NCI-H1105 (cell line): Measurements from ENCODE around the gene ALDH6A1.

Source experiments
- DNase-seq: peaks from one replicate; lab custom pipeline; 2025; lab: John Stamatoyannopoulos, UW

ALDH6A1 gene

GRCh38 chr14:74049876-74050495, 34.3 kb downstream of the ALDH6A1 start:
- no peak for DNase-seq

- no peak for DNase-seq
Observed at GRCh38 chr14:74048281-74048680, 36.0 kb downstream of the ALDH6A1 start.

- no peak for DNase-seq
Observed at GRCh38 chr14:74045522-74045921, 38.7 kb downstream of the ALDH6A1 start.

- DNase-seq, result no peak
Observed at GRCh38 chr14:74042296-74042695, 42.0 kb downstream of the ALDH6A1 start.

DNA sequence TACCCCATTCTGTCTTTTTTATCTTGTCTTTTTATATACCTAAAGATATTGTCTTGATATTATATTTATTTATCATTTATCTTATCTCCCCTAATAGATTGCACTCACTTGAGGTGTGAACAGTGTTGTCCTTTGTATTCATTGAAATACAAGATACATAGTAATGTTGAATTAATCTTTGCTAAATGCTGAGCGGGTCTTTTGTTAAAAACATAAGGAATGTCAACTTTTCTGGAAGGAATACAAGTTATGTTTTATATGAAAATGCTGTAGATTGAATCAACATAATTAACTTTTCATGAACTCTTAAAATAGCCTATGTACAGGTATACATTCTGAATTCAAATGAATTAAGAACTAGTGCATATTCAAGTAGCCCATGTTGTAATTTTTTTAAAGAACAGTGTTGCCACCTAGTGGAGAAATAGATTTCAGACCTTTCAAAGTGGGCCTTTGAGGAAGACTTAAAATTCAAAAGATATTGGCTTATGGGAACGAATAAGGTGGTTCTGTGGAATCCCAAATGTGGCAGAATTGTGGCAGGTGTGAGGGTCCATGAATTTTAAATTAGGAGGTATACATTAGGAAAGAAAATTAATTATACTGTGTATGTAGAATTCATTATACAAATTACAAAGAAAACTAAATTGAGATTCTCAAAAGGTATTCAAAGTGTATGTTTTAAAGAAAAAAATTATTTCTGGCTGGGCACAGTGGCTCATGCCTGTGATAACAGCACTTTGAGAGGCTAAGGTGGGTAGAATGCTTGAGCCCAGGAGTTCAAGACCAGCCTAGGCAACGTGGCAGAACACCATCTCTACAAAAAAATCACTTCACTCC, 46.0 kb downstream of the ALDH6A1 start:
- DNase-seq, result peak; percentile 46

DNA sequence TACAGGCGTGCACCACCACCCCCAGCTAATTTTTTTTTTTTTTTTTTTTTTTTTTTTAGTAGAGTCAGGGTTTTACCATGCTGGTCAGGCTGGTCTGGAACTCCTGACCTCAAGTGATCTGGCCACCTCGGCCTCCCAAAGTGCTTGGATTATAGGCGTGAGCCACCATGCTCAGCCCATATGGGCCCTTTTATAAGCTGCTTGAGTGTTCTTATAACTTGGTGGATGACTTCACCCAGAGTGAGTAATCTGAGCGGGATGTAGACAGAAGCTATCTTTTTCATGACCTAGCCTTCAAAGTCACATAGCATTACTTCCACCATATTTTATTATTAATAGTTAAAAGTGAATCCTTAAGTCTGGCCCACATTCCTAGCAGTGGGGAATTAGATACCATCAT, 48.7 kb downstream of the ALDH6A1 start:
- no peak for DNase-seq

GRCh38 chr14:74034572-74034971, 49.7 kb downstream of the ALDH6A1 start:
- DNase-seq, result no peak

DNA sequence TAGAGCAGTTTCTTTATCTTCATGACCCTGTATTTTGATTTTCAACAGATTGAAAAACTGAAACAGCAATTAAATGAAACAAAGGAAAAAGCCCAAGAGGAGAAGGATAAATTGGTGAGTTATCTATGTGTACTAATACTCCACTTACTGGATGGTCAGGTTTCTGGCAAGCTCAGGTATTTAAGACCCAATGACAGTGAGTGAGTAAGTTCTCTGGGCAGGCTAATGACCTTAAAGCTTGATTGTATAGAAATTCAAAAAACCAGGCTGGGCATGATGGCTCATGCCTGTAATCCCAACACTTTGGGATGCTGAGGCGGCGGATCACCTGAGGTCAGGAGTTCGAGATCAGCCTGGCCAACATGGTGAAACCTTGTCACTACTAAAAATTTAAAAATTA, 55.1 kb downstream of the ALDH6A1 start:
- no peak for DNase-seq

DNA sequence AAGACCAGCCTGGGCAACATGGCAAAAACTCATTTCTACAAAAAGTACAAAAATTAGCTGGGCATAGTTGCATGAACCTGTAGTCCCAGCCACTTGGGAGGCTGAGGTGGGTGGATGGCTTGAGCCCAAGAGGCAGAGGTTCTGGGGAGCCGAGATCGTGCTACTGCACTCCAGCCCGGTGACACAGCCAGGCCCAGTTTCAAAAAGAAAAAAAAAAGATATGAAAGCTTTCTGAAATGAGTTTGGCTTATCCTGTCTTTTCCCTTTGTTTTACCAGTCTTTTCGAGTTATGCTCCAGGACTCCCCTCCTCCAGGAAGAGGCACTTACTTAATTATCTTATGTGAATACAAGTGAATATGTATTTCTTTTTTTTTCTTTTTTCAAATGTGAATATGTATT, 61.9 kb downstream of the ALDH6A1 start:
- no peak for DNase-seq

GRCh38 chr14:74019408-74020137, 64.7 kb downstream of the ALDH6A1 start:
- no peak for DNase-seq

DNA sequence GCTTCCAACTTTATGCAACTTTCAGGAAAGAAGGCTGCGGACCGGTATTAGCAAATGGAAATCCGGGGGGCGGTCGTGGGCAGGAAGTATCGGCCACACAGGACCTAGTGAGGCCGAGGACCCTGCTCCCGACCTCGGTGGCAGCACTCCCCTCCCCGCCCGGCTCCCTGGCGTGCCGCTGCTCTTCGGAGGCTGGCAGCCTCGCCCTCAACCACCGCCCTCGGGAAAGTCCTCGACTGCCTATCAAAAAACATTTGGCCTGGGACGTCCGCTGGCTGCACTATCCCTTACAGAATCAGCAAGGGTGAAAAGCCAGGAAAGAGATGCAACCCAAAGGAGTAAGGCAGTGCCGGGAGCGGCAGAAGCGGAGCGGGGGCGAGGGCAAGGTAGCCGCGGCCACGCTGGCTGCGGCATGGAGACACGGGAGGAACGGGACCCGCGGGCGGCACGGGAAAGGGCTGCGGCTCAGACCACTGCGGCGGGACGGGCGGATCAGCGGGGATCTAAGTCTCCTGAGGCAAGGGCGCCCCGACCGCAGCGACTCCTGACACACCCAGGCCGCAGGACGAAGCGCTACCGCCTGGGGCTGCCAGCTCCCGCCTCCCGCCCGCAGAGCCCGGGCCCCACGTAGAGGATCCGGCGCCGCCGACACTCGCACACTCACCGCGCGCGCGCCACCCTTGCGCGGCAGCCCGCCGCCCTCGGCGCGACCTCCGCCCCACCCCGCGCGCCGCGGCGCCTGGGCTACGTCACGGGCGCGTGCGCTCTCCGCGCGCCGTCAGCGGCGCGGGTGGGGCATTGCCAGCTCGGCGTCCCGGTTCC, 65.5 kb downstream of the ALDH6A1 start, which contains the start of the genes BBOF1 and ENTPD5:
Gene BBOF1, plus strand, starts transcription at position 764 of the 822 bp plus-strand sequence. CDS start 130 bp downstream, outside the sequence.
Gene ENTPD5, minus strand, starts transcription at position 703 of the 822 bp plus-strand sequence. CDS start 31,186 bp downstream, outside the sequence.
- DNase-seq, result peak; percentile 83

DNA sequence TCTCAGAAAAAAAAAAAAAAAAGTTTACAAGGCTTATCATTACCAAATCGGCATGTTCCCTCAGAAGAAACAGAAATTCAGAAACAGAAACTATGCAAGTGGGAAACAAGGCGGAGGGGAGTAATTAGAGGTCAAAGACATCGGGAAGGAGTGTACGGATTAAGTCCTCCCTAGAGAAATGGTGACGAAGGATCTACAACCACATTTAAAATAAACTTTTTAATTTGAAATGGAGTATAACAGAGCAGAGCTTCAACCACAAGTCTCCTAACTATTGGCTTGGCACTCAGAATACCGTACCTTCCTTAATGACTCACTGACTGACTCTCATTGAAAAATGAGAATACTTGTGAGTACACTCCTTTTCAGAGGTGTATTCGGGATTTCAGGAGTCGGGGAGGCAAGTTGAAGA, 66.1 kb downstream of the ALDH6A1 start:
- DNase-seq, result no peak

DNA sequence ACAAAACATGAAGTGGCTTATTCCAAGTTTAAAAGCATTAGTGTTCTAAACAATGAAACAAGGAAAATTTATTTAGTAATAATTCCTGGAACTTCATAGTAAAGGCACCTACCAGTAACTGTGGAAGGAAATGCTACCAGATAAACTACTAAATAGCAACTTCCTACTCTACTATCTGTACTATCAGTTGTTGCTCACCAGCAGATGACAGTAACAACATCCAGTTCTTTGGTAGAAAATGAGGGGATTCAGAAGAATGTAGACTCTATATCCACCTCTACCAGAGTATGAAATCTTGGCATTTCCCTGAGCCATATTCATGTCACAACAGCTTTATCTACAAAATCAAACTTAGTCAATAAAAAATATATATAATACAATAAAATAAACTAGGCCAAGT, 68.3 kb downstream of the ALDH6A1 start:
- DNase-seq, result no peak

DNA sequence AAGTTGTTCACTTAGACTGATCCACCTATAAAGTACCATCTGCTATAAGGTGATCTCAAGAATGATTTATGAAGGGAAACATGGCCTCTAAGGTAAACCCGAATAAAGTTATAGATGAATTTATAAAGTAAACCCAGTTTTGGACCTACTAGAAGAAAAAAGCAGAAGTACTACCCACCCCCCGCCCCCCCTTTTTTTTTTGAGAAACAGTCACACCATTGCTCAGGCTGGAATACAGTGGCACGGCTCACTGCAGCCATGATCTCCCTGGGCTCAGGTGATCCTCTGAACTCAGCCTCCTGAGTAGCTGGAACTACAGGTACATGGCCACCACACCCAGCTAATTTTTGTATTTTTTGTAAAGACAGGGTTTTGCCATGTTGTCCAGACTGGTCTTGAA, 69.1 kb downstream of the ALDH6A1 start:
- no peak for DNase-seq

GRCh38 chr14:74014299-74014698, 70.0 kb downstream of the ALDH6A1 start:
- DNase-seq, result no peak

GRCh38 chr14:74008843-74009499, 75.3 kb downstream of the ALDH6A1 start:
- no peak for DNase-seq
